Subcutaneous abdominal adipose tissue (tissue), 5 donors: Measurements from ENCODE around the gene SLC25A33.

Source experiments
- H3K27ac ChIP-seq: one replicate; pipeline ENCODE4 v1.7.0; 2013; ENCODE audit warnings: low read depth, mild to moderate bottlenecking, inconsistent platforms, low read length, moderate library complexity
- H3K27me3 ChIP-seq, 5 donors: one replicate each; pipeline ENCODE4 v1.7.0; 2013; ENCODE audit warnings: low read length in 5 of 5, inconsistent platforms in 1 of 5; ENCODE audit not compliant: control insufficient read depth in 5 of 5, insufficient read depth in 4 of 5
- H3K36me3 ChIP-seq, 5 donors: one replicate each; pipeline ENCODE4 v1.7.0; 2013; ENCODE audit warnings: low read length in 5 of 5; ENCODE audit not compliant: control insufficient read depth in 5 of 5, insufficient read depth in 5 of 5
- H3K4me1 ChIP-seq, 5 donors: one replicate each; pipeline ENCODE4 v1.7.0; 2013; ENCODE audit warnings: low read length in 5 of 5, mild to moderate bottlenecking in 3 of 5, moderate library complexity in 1 of 5; ENCODE audit not compliant: control insufficient read depth in 5 of 5, insufficient read depth in 5 of 5
- H3K4me3 ChIP-seq, 5 donors: one replicate each; pipeline ENCODE4 v1.7.0; 2013; ENCODE audit warnings: low read length in 5 of 5, low read depth in 1 of 5
- H3K9ac ChIP-seq, 5 donors: one replicate each; pipeline ENCODE4 v1.7.0; 2013; ENCODE audit warnings: low read length in 5 of 5, mild to moderate bottlenecking in 4 of 5, moderate library complexity in 3 of 5
- H3K9me3 ChIP-seq, 5 donors: one replicate each; pipeline ENCODE4 v1.7.0; 2013; ENCODE audit warnings: low read length in 5 of 5; ENCODE audit not compliant: control insufficient read depth in 5 of 5
- donor health status: healthy.
- donor health status: healthy.
- donor health status: healthy.
- donor health status: healthy.
- donor health status: healthy.

The SLC25A33 gene

DNA sequence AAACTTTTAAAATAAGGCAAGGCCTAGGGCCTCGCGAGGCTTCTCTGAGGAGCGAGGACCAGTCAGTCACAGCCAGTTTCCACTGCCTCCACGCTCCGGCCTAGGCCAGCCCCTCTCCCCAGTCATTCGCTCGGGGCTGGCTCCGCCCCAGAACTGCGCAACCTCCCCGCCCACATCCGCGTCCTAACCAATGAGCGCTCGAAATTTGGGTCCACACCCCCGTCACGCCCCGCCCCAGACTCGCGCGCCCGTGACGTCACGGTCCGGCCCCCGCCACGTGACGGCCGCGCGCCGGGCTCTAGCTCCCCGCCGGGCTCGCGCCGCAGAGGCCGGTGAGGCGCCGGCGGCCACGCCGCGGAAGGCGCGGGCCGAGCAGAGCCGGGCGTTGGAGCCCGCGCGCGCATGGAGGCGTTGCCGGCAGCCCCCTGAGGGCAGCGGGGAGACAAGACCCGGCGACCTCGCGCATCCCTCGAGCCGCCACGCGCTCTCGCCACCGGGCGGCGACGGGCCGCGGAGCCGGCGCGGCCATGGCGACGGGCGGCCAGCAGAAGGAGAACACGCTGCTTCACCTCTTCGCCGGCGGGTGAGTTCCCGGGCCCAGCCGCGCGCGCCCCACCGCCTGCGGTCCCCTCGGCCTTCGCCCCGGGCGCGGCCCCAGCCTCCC, at the start of gene SLC25A33:
SLC25A33 (plus strand) TSS at position 301 of the 664 bp plus-strand sequence; CDS start at position 528, 227 bp downstream.
- peak within 1 kb of the TSS; percentile 84 for H3K27ac ChIP-seq
- H3K27me3 ChIP-seq, result no peaks in the 10 kb centered on the region
- H3K9ac ChIP-seq, result peak within 1 kb of the TSS; percentile 71 to 85 (median 81)
- H3K4me3 ChIP-seq, result peak within 1 kb of the TSS; percentile 72 to 90 (median 81)
- H3K4me1 ChIP-seq, result peaks cover 0 to 26% (median 23%) of the 10 kb centered on the region in 5 donors
- no peaks in the 10 kb centered on the region for H3K36me3 ChIP-seq
- H3K9me3 ChIP-seq, result no peaks in the 10 kb centered on the region

DNA sequence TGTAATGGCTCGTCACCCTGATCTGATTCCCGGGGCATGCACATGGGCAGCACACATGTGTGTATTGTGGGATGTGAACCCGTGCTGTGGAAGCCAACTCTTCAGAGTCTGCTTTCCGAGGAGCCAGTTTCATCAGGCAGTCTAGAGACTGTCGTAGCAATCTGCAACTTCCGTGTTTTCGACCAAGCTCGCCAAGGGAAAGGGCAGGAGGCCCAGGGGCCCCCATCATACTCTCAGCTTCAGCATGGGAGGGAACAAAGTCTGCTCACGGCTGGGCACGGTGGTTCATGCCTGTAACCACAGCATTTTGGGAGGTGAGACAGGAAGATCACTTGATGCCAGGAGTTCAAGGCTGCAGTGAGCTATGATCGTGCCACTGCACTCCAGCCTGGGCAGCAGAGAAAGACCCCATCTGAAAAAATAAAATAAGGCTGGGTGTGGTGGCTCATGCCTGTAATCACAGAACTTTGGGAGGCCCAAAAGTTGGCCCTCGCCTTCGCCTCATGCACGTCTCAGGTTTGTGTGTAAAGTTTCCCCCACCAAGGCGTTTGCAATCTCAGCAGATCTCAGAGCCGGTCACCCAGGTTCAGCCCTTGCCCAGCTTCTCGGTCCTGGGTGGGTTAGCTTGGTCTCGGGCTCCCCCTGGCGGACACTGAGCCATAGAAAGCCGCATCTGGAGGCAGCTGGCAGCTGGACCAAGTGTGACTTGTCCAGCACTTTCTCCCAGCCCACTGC, 48.5 kb upstream of the SLC25A33 start:
- H3K4me1 ChIP-seq, result peaks cover 2 to 20% (median 15%) of the 10 kb centered on the region in 5 donors

DNA sequence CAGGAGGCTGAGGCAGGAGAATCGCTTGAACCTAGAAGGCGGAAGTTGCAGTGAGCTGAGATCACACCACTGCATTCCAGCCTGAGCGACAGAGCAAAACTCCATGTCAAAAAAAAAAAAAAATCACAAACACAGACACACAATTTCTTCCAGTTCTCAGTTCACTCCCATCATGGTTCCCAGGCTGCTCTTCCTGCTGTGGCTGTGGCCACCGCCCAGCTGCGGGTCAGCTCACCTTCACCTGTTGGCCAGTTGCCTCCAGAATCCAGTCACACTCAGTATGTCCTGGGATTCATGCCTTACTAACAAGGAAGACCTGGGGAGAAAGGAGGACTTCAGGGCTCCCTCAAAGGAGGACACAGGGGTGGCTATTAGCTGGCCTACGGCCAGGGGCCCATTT, 45.9 kb upstream of the SLC25A33 start:
- Histone ChIP-seq H3K9me3 (no peaks in the 10 kb centered on the region), H3K4me3 (no peak overlapping the region), H3K4me1 (peaks cover 2 to 20% (median 15%) of the 10 kb centered on the region in 5 donors), H3K36me3 (no peaks in the 10 kb centered on the region), H3K9ac (no peak overlapping the region), H3K27ac (no peak overlapping the region), H3K27me3 (peaks cover 0 to 2% (median 0%) of the 10 kb centered on the region in 5 donors)

More for the DNA sequence above, 48.5 kb upstream of the SLC25A33 start:
- H3K9ac ChIP-seq, result no peak overlapping the region
- no peak overlapping the region for H3K27ac ChIP-seq
- H3K27me3 ChIP-seq, result peaks cover 0 to 2% (median 0%) of the 10 kb centered on the region in 5 donors
- no peak overlapping the region for H3K4me3 ChIP-seq
- no peaks in the 10 kb centered on the region for H3K9me3 ChIP-seq
- H3K36me3 ChIP-seq, result no peaks in the 10 kb centered on the region

DNA sequence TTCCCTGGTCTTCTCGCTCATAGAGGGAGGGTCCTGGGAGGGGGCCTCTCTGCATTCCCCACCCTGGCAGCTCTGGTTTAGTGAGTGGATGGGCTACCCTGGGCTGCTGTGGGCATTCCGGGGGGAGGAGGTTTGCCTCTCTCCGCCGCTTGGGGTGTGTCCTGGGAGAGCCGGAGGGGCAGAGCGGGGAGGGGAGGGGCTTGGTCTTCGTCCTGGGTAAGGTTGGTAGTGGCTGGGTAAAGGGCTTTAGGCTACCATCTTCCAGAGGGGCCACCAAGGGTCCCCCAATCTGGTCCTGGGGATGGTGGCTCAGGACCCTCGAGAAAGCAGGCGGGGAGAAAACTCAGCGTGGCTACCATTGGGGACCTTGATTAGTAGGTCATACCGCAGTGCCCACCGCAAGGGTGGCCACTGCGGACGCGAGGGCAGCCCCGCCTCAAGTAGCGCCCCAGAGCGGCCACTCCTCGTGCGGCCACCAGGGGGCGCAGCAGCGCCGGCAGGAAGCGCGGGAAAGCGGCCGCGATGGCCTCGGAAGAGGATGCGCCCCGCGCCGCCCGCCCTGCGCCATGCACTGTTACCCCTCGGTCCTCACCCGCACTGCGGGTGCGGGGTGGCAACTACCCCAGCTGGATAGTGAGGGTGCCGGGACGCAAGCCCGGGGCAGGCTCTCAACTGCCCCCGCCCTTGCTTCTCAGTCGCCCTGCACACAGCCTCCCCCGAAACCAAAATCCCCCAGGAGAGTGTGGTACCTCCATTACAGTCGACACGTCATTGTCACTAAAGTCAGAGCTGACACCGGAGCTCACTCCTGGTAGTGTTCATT, 44.1 kb upstream of the SLC25A33 start:
- Histone ChIP-seq H3K4me1 (peaks cover 2 to 19% (median 16%) of the 10 kb centered on the region in 5 donors), H3K4me3 (peak overlapping the region in 4 of 5 donors; percentile 56 to 64 (median 58)), H3K9ac (no peak overlapping the region)

GRCh38 chr1:9495854-9496374, 43.4 kb upstream of the SLC25A33 start:
- H3K4me3 ChIP-seq, result peak overlapping the region in 1 of 5 donors; percentile 64
- H3K9ac ChIP-seq, result no peak overlapping the region
- H3K36me3 ChIP-seq, result no peaks in the 10 kb centered on the region
- H3K4me1 ChIP-seq, result peaks cover 2 to 19% (median 16%) of the 10 kb centered on the region in 5 donors
- H3K9me3 ChIP-seq, result no peaks in the 10 kb centered on the region
- H3K27me3 ChIP-seq, result peaks cover 0 to 2% (median 0%) of the 10 kb centered on the region in 5 donors
- no peak overlapping the region for H3K27ac ChIP-seq

More for the DNA sequence above, 44.1 kb upstream of the SLC25A33 start:
- H3K27ac ChIP-seq, result no peak overlapping the region
- H3K27me3 ChIP-seq, result peaks cover 0 to 2% (median 0%) of the 10 kb centered on the region in 5 donors
- H3K9me3 ChIP-seq, result no peaks in the 10 kb centered on the region
- no peaks in the 10 kb centered on the region for H3K36me3 ChIP-seq

DNA sequence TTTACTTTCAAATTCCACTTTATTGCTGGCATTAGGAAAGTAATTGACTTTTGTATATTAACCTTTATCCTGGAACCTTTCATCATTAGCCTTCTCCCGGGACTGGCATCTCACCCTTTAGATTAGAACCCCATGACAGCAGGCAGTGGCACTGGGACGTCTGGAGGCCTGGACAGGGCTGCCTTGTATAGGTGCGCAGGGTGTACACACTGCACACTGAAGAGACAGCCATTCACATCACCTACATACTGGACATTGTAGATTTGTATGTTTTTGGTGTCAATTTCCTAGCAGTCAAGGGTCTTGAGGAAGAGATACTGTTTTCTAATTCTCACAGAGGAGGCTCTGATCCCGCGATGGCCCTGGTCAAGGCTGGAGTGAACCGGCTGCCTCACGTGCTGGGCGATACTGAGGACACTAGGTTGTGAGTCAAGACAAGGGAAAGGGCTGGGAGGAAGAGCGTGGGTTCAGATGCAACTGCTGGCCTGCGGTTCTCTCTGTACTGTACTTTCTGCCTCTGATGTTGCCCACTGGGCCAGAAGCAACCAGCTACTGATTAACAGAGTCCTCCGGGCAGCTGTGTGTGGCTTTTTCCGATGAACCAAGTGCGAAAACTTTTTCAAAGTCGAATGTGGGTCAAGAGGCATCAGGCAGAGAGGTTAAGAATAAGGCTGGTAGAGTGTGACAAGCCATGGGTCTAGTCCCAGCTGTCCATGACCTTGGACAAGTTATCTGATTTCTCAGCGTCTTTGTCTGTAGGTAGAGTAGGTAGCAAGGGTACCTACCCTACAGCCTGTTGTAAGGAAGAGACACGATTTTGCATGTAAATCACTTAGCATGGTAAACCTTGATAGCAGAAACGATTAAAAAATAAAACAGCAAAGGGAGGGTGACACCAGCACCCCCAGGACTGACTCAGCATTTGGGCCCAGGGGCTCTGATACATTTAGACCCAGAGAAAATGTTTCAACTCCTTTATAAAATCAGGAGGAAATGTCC, 38.2 kb upstream of the SLC25A33 start:
- Histone ChIP-seq H3K4me1 (peaks cover 3 to 23% (median 14%) of the 10 kb centered on the region in 5 donors), H3K4me3 (no peak overlapping the region), H3K36me3 (no peaks in the 10 kb centered on the region), H3K27ac (peak overlapping the region; percentile 76), H3K27me3 (no peaks in the 10 kb centered on the region), H3K9ac (peak overlapping the region in 1 of 5 donors; percentile 54), H3K9me3 (no peaks in the 10 kb centered on the region)

GRCh38 chr1:9503001-9503675, 36.1 kb upstream of the SLC25A33 start:
- peaks cover 3 to 23% (median 14%) of the 10 kb centered on the region in 5 donors for H3K4me1 ChIP-seq
- no peaks in the 10 kb centered on the region for H3K36me3 ChIP-seq
- no peak overlapping the region for H3K4me3 ChIP-seq
- H3K9me3 ChIP-seq, result no peaks in the 10 kb centered on the region
- peak overlapping the region in 1 of 5 donors; percentile 25 for H3K9ac ChIP-seq
- H3K27me3 ChIP-seq, result no peaks in the 10 kb centered on the region
- H3K27ac ChIP-seq, result peak overlapping the region; percentile 9

DNA sequence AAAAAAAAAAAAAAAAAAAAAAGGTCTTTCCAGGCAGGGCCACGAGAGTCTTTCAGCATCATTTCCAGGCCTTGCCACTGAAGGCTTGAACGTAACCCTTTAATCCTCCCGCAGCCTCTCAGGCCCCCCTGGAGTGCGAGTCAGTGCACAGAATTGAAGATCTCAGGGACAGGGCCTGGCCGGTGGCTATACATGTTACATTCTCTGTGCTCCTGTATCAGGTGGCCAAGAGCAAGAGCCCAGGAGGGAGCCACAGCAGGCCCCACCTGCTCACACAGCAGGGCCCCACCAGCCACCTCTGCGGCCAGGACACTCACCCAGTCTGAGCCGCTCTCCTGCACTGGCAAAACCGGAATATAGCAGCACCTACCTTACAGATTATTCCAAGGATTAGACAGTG, 34.1 kb upstream of the SLC25A33 start:
- Histone ChIP-seq H3K9ac (no peak overlapping the region), H3K4me3 (no peak overlapping the region), H3K4me1 (peaks cover 3 to 22% (median 14%) of the 10 kb centered on the region in 5 donors), H3K27ac (no peak overlapping the region), H3K36me3 (no peaks in the 10 kb centered on the region), H3K9me3 (no peaks in the 10 kb centered on the region), H3K27me3 (no peaks in the 10 kb centered on the region)
